HG02610 (cell line): ENCODE data around the gene ASCC1.
"Not testable (repeated sequence)": the region's sequence is repeated elsewhere in the genome, so short reads cannot be mapped to it uniquely, and the experiment has no call there.

Source experiments
- ATAC-seq: cut with Tn5 transposase; IDR thresholded peaks from one replicate; pipeline ENCODE4 v1.9.1; 2021; ENCODE audit warnings: mild to moderate bottlenecking, moderate library complexity; ENCODE audit not compliant: unreplicated experiment

The ASCC1 gene

GRCh38 chr10:72133517-72133916, 82.6 kb downstream of the ASCC1 start:
- ATAC-seq = peak; percentile 85

- ATAC-seq = no peak
Observed at GRCh38 chr10:72132854-72133253, 83.2 kb downstream of the ASCC1 start.

- ATAC-seq = no peak
Observed at GRCh38 chr10:72127571-72127970, 88.5 kb downstream of the ASCC1 start.

- no peak for ATAC-seq
Observed at GRCh38 chr10:72126872-72127232, 89.2 kb downstream of the ASCC1 start.

- no peak for ATAC-seq
Observed at GRCh38 chr10:72126184-72126871, 89.7 kb downstream of the ASCC1 start.

GRCh38 chr10:72124989-72125388, 91.1 kb downstream of the ASCC1 start:
- ATAC-seq = no peak

- ATAC-seq = no peak
Observed at GRCh38 chr10:72124381-72124780, 91.7 kb downstream of the ASCC1 start.

GRCh38 chr10:72123616-72124015, 92.5 kb downstream of the ASCC1 start:
- ATAC-seq = no peak

- ATAC-seq = no peak
Observed at GRCh38 chr10:72122221-72122620, 93.9 kb downstream of the ASCC1 start.

GRCh38 chr10:72121389-72121788, 94.7 kb downstream of the ASCC1 start:
- no peak for ATAC-seq

- no peak for ATAC-seq
Observed at GRCh38 chr10:72116372-72116771, 99.7 kb downstream of the ASCC1 start.

- ATAC-seq = no peak
Observed at GRCh38 chr10:72114706-72115450, 101.2 kb downstream of the ASCC1 start.

- no peak for ATAC-seq
Observed at GRCh38 chr10:72110673-72111401, 105.2 kb downstream of the ASCC1 start.

- ATAC-seq = no peak
Observed at GRCh38 chr10:72109636-72110157, 106.4 kb downstream of the ASCC1 start.

- no peak for ATAC-seq
Observed at GRCh38 chr10:72108830-72109635, 107.0 kb downstream of the ASCC1 start.

- not testable (repeated sequence) for ATAC-seq
Observed at GRCh38 chr10:72108004-72108370, 108.1 kb downstream of the ASCC1 start.

GRCh38 chr10:72107325-72108003, 108.6 kb downstream of the ASCC1 start:
- ATAC-seq = no peak

- no peak for ATAC-seq
Observed at GRCh38 chr10:72106896-72107295, 109.2 kb downstream of the ASCC1 start.

- no peak for ATAC-seq
Observed at GRCh38 chr10:72106154-72106849, 109.8 kb downstream of the ASCC1 start.

- ATAC-seq = no peak
Observed at GRCh38 chr10:72105710-72106109, 110.4 kb downstream of the ASCC1 start.
